ENCODE results near the gene FGF8. TPM values are rescaled to one million over a fixed set of nuclear protein-coding genes. Genes with fewer than 3 reads are reported as not detected.

The FGF8 gene
- total RNA-seq, 2 donors from 2014 or later: 0.43 to 0.49 TPM

GRCh38 chr10:101770331-101771215, 5.3 kb downstream of the FGF8 start:
- Mint-ChIP-seq H3K4me3 (no peak overlapping the region), H3K9me3 (no peaks in the 10 kb centered on the region), H3K36me3 (ENCODE audit: insufficient read depth in 2 of 2) (no peaks in the 10 kb centered on the region), H3K4me1 (ENCODE audit: low read depth) (peaks cover 16% of the 10 kb centered on the region), H3K27ac (no peak overlapping the region), H3K27me3 (ENCODE audit: low read depth) (peaks cover 60% of the 10 kb centered on the region)
- ATAC-seq (replicated peaks in 1 of 2) (no peak), DNase-seq (no peak)

- no peak for DNase-seq
- H3K27ac Mint-ChIP-seq: no peak overlapping the region
- H3K4me3 Mint-ChIP-seq: no peak overlapping the region
- H3K36me3 Mint-ChIP-seq (ENCODE audit: insufficient read depth in 2 of 2): no peaks in the 10 kb centered on the region
- ATAC-seq (replicated peaks in 1 of 2): no peak
- peaks cover 14% of the 10 kb centered on the region for H3K4me1 Mint-ChIP-seq (ENCODE audit: low read depth)
- no peaks in the 10 kb centered on the region for H3K9me3 Mint-ChIP-seq
- peaks cover 66% of the 10 kb centered on the region for H3K27me3 Mint-ChIP-seq (ENCODE audit: low read depth)
Measured at GRCh38 chr10:101769541-101770180, 6.3 kb downstream of the FGF8 start.

- ATAC-seq (replicated peaks in 1 of 2): no peak
- DNase-seq: no peak
- Mint-ChIP-seq H3K27me3 (ENCODE audit: low read depth) (peaks cover 59% of the 10 kb centered on the region), H3K4me1 (ENCODE audit: low read depth) (peaks cover 5% of the 10 kb centered on the region), H3K27ac (no peak overlapping the region), H3K9me3 (no peaks in the 10 kb centered on the region), H3K36me3 (ENCODE audit: insufficient read depth in 2 of 2) (no peaks in the 10 kb centered on the region), H3K4me3 (no peak overlapping the region)
Measured at GRCh38 chr10:101768791-101769170, 7.1 kb downstream of the FGF8 start.

GRCh38 chr10:101767966-101768790, 7.7 kb downstream of the FGF8 start:
- peaks cover 53% of the 10 kb centered on the region for H3K27me3 Mint-ChIP-seq (ENCODE audit: low read depth)
- H3K36me3 Mint-ChIP-seq (ENCODE audit: insufficient read depth in 2 of 2): no peaks in the 10 kb centered on the region
- no peaks in the 10 kb centered on the region for H3K4me1 Mint-ChIP-seq (ENCODE audit: low read depth)
- DNase-seq (no peak), ATAC-seq (replicated peaks in 1 of 2) (no peak)
- H3K27ac Mint-ChIP-seq: no peak overlapping the region
- no peak overlapping the region for H3K4me3 Mint-ChIP-seq
- H3K9me3 Mint-ChIP-seq: no peaks in the 10 kb centered on the region

- Mint-ChIP-seq H3K36me3 (ENCODE audit: insufficient read depth in 2 of 2) (no peaks in the 10 kb centered on the region), H3K27me3 (ENCODE audit: low read depth) (peaks cover 47% of the 10 kb centered on the region), H3K9me3 (no peaks in the 10 kb centered on the region), H3K4me3 (no peak overlapping the region), H3K4me1 (ENCODE audit: low read depth) (no peaks in the 10 kb centered on the region), H3K27ac (no peak overlapping the region)
- no peak for DNase-seq
- no peak for ATAC-seq (replicated peaks in 1 of 2)
Measured at GRCh38 chr10:101767600-101767945, 8.3 kb downstream of the FGF8 start.

- Mint-ChIP-seq H3K27me3 (ENCODE audit: low read depth) (peaks cover 41% of the 10 kb centered on the region), H3K9me3 (no peaks in the 10 kb centered on the region), H3K36me3 (ENCODE audit: insufficient read depth in 2 of 2) (no peaks in the 10 kb centered on the region), H3K4me3 (no peak overlapping the region), H3K4me1 (ENCODE audit: low read depth) (no peaks in the 10 kb centered on the region), H3K27ac (no peak overlapping the region)
- DNase-seq (no peak), ATAC-seq (replicated peaks in 1 of 2) (no peak)
Measured at GRCh38 chr10:101766753-101767599, 8.9 kb downstream of the FGF8 start.

- ATAC-seq (replicated peaks in 1 of 2) (no peak), DNase-seq (no peak)
- no peak overlapping the region for H3K4me3 Mint-ChIP-seq
- no peaks in the 10 kb centered on the region for H3K9me3 Mint-ChIP-seq
- H3K27me3 Mint-ChIP-seq (ENCODE audit: low read depth): peaks cover 36% of the 10 kb centered on the region
- no peaks in the 10 kb centered on the region for H3K4me1 Mint-ChIP-seq (ENCODE audit: low read depth)
- no peaks in the 10 kb centered on the region for H3K36me3 Mint-ChIP-seq (ENCODE audit: insufficient read depth in 2 of 2)
- no peak overlapping the region for H3K27ac Mint-ChIP-seq
Measured at GRCh38 chr10:101766306-101766705, 9.6 kb downstream of the FGF8 start.

- no peak overlapping the region for H3K27ac Mint-ChIP-seq
- H3K4me1 Mint-ChIP-seq (ENCODE audit: low read depth): no peaks in the 10 kb centered on the region
- no peak for ATAC-seq (replicated peaks in 1 of 2)
- no peak for DNase-seq
- H3K9me3 Mint-ChIP-seq: no peaks in the 10 kb centered on the region
- H3K36me3 Mint-ChIP-seq (ENCODE audit: insufficient read depth in 2 of 2): no peaks in the 10 kb centered on the region
- no peak overlapping the region for H3K4me3 Mint-ChIP-seq
- H3K27me3 Mint-ChIP-seq (ENCODE audit: low read depth): peaks cover 29% of the 10 kb centered on the region
Measured at GRCh38 chr10:101763141-101763846, 12.6 kb downstream of the FGF8 start.

- Mint-ChIP-seq H3K27ac (no peak overlapping the region), H3K9me3 (no peaks in the 10 kb centered on the region), H3K27me3 (ENCODE audit: low read depth) (peaks cover 29% of the 10 kb centered on the region), H3K36me3 (ENCODE audit: insufficient read depth in 2 of 2) (no peaks in the 10 kb centered on the region), H3K4me1 (ENCODE audit: low read depth) (no peaks in the 10 kb centered on the region), H3K4me3 (no peak overlapping the region)
- DNase-seq: no peak
- no peak for ATAC-seq (replicated peaks in 1 of 2)
Measured at GRCh38 chr10:101762736-101763135, 13.2 kb downstream of the FGF8 start.

- Mint-ChIP-seq H3K9me3 (no peaks in the 10 kb centered on the region), H3K4me3 (no peak overlapping the region), H3K27ac (no peak overlapping the region), H3K27me3 (ENCODE audit: low read depth) (peaks cover 30% of the 10 kb centered on the region), H3K4me1 (ENCODE audit: low read depth) (no peaks in the 10 kb centered on the region), H3K36me3 (ENCODE audit: insufficient read depth in 2 of 2) (no peaks in the 10 kb centered on the region)
- ATAC-seq (replicated peaks in 1 of 2) (no peak), DNase-seq (no peak)
Measured at GRCh38 chr10:101761226-101761625, 14.7 kb downstream of the FGF8 start.

GRCh38 chr10:101760510-101760909, 15.4 kb downstream of the FGF8 start:
- Mint-ChIP-seq H3K9me3 (no peaks in the 10 kb centered on the region), H3K27ac (no peak overlapping the region), H3K27me3 (ENCODE audit: low read depth) (peaks cover 28% of the 10 kb centered on the region), H3K4me1 (ENCODE audit: low read depth) (no peaks in the 10 kb centered on the region), H3K4me3 (no peak overlapping the region), H3K36me3 (ENCODE audit: insufficient read depth in 2 of 2) (no peaks in the 10 kb centered on the region)
- no peak for ATAC-seq (replicated peaks in 1 of 2)
- DNase-seq: no peak

Data from activated T-cell treated with anti-CD3 and anti-CD28 coated beads, Interleukin-2, amount 50 U/mL, for 72 hours (primary cell).